ENCODE results near the gene SNX24.

- TF ChIP-seq, protein P1, sequence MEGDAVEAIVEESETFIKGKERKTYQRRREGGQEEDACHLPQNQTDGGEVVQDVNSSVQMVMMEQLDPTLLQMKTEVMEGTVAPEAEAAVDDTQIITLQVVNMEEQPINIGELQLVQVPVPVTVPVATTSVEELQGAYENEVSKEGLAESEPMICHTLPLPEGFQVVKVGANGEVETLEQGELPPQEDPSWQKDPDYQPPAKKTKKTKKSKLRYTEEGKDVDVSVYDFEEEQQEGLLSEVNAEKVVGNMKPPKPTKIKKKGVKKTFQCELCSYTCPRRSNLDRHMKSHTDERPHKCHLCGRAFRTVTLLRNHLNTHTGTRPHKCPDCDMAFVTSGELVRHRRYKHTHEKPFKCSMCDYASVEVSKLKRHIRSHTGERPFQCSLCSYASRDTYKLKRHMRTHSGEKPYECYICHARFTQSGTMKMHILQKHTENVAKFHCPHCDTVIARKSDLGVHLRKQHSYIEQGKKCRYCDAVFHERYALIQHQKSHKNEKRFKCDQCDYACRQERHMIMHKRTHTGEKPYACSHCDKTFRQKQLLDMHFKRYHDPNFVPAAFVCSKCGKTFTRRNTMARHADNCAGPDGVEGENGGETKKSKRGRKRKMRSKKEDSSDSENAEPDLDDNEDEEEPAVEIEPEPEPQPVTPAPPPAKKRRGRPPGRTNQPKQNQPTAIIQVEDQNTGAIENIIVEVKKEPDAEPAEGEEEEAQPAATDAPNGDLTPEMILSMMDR (IDR thresholded peaks at IDR 0.05; ENCODE audit: insufficient read depth, low read length): no peak
- TF ChIP-seq GABPA (IDR thresholded peaks at IDR 0.05; ENCODE audit: low read depth) (no peak), POLR2AphosphoS5 (IDR thresholded peaks at IDR 0.05; ENCODE audit: low read depth) (no peak)
Measured at GRCh38 chr5:122906768-122907167, 61.4 kb downstream of the SNX24 start.

Measured in HL-60 (cell line).